NK-92 (cell line): ENCODE data around the gene RHOG.
"Not testable (repeated sequence)": the region's sequence is repeated elsewhere in the genome, so short reads cannot be mapped to it uniquely, and the experiment has no call there.

ENCODE experiments used
- DNase-seq: peaks from one replicate; lab custom pipeline; 2025; ENCODE audit not compliant: unreplicated experiment; lab: John Stamatoyannopoulos, UW

RHOG gene

GRCh38 chr11:3834664-3835461 lies 5.9 kb downstream of the RHOG start:
- DNase-seq, result no peak

- DNase-seq, result no peak
These were observed 6.5 kb downstream of the RHOG start for GRCh38 chr11:3834349-3834663.

GRCh38 chr11:3833449-3833848 lies 7.3 kb downstream of the RHOG start:
- no peak for DNase-seq

- DNase-seq, result no peak
These were observed 7.9 kb downstream of the RHOG start for GRCh38 chr11:3832816-3833215.

GRCh38 chr11:3831378-3832239 lies 9.2 kb downstream of the RHOG start:
- no peak for DNase-seq

- no peak for DNase-seq
These were observed 10.0 kb downstream of the RHOG start for GRCh38 chr11:3830730-3831129.

- DNase-seq, result no peak
These were observed 10.7 kb downstream of the RHOG start for GRCh38 chr11:3830088-3830487.

GRCh38 chr11:3827434-3828186 lies 13.1 kb downstream of the RHOG start:
- DNase-seq, result no peak

GRCh38 chr11:3826721-3827120 lies 14.0 kb downstream of the RHOG start:
- no peak for DNase-seq

- DNase-seq, result no peak
These were observed 15.1 kb downstream of the RHOG start for GRCh38 chr11:3825473-3826154.

- DNase-seq, result no peak
These were observed 15.9 kb downstream of the RHOG start for GRCh38 chr11:3824714-3825472.

- DNase-seq, result no peak
These were observed 16.8 kb downstream of the RHOG start for GRCh38 chr11:3823762-3824506.

GRCh38 chr11:3823303-3823702 lies 17.5 kb downstream of the RHOG start:
- DNase-seq, result no peak

GRCh38 chr11:3822312-3822711 lies 18.4 kb downstream of the RHOG start:
- no peak for DNase-seq

GRCh38 chr11:3820971-3821370 lies 19.8 kb downstream of the RHOG start:
- no peak for DNase-seq

GRCh38 chr11:3817181-3817800 lies 23.5 kb downstream of the RHOG start:
- no peak for DNase-seq

- DNase-seq, result no peak
These were observed 24.1 kb downstream of the RHOG start for GRCh38 chr11:3816673-3817072.

- DNase-seq, result no peak
These were observed 24.9 kb downstream of the RHOG start for GRCh38 chr11:3815845-3816244.

GRCh38 chr11:3814832-3815231 lies 25.9 kb downstream of the RHOG start:
- DNase-seq, result not testable (repeated sequence)
